Measurements from ENCODE around the gene AFF3. TPM values are rescaled to one million over a fixed set of nuclear protein-coding genes. Genes with fewer than 3 reads are reported as not detected.

Gene AFF3
- total RNA-seq (ENCODE audit: unreplicated experiment), result 12.2 TPM
- long read RNA-seq, result 0 reads

GRCh38 chr2:100142393-100142792 is at the start of gene AFF3:
Gene AFF3 (minus strand): TSS chr2:100142590. CDS start chr2:100104454, 38,136 bp downstream.
- Mint-ChIP-seq H3K27ac (ENCODE audit: unreplicated experiment) (no peak within 1 kb of the TSS), H3K4me1 (ENCODE audit: unreplicated experiment) (no peaks in the 10 kb centered on the region), H3K27me3 (ENCODE audit: unreplicated experiment) (peaks cover 9% of the 10 kb centered on the region), H3K9me3 (ENCODE audit: unreplicated experiment) (no peaks in the 10 kb centered on the region), H3K36me3 (ENCODE audit: low read depth, unreplicated experiment) (no peaks in the 10 kb centered on the region), H3K4me3 (ENCODE audit: unreplicated experiment) (no peak within 1 kb of the TSS)
- DNase-seq (ENCODE audit: low spot score), result no peak
- TF ChIP-seq CTCF (IDR thresholded peaks at IDR 0.05; ENCODE audit: unreplicated experiment), result no peak

- no peaks in the 10 kb centered on the region for H3K9me3 Mint-ChIP-seq (ENCODE audit: unreplicated experiment)
- no peak for DNase-seq (ENCODE audit: low spot score)
- no peak overlapping the region for H3K4me3 Mint-ChIP-seq (ENCODE audit: unreplicated experiment)
- TF ChIP-seq CTCF (IDR thresholded peaks at IDR 0.05; ENCODE audit: unreplicated experiment), result no peak
- peaks cover 4% of the 10 kb centered on the region for H3K36me3 Mint-ChIP-seq (ENCODE audit: low read depth, unreplicated experiment)
- H3K4me1 Mint-ChIP-seq (ENCODE audit: unreplicated experiment), result peaks cover 12% of the 10 kb centered on the region
- peaks cover 3% of the 10 kb centered on the region for H3K27me3 Mint-ChIP-seq (ENCODE audit: unreplicated experiment)
- no peak overlapping the region for H3K27ac Mint-ChIP-seq (ENCODE audit: unreplicated experiment)
Measured at GRCh38 chr2:100189387-100189786, 47.0 kb upstream of the AFF3 start.

- peaks cover 4% of the 10 kb centered on the region for H3K36me3 Mint-ChIP-seq (ENCODE audit: low read depth, unreplicated experiment)
- H3K9me3 Mint-ChIP-seq (ENCODE audit: unreplicated experiment), result no peaks in the 10 kb centered on the region
- no peak for DNase-seq (ENCODE audit: low spot score)
- no peak overlapping the region for H3K27ac Mint-ChIP-seq (ENCODE audit: unreplicated experiment)
- H3K4me3 Mint-ChIP-seq (ENCODE audit: unreplicated experiment), result no peak overlapping the region
- TF ChIP-seq CTCF (IDR thresholded peaks at IDR 0.05; ENCODE audit: unreplicated experiment), result no peak
- H3K27me3 Mint-ChIP-seq (ENCODE audit: unreplicated experiment), result peaks cover 3% of the 10 kb centered on the region
- H3K4me1 Mint-ChIP-seq (ENCODE audit: unreplicated experiment), result peaks cover 5% of the 10 kb centered on the region
Measured at GRCh38 chr2:100188326-100188725, 45.9 kb upstream of the AFF3 start.

GRCh38 chr2:100186126-100186525 is 43.7 kb upstream of the AFF3 start:
- Mint-ChIP-seq H3K4me1 (ENCODE audit: unreplicated experiment) (no peaks in the 10 kb centered on the region), H3K9me3 (ENCODE audit: unreplicated experiment) (no peaks in the 10 kb centered on the region), H3K27me3 (ENCODE audit: unreplicated experiment) (peaks cover 5% of the 10 kb centered on the region), H3K27ac (ENCODE audit: unreplicated experiment) (no peak overlapping the region), H3K4me3 (ENCODE audit: unreplicated experiment) (no peak overlapping the region), H3K36me3 (ENCODE audit: low read depth, unreplicated experiment) (no peaks in the 10 kb centered on the region)
- TF ChIP-seq CTCF (IDR thresholded peaks at IDR 0.05; ENCODE audit: unreplicated experiment), result no peak
- no peak for DNase-seq (ENCODE audit: low spot score)

- Mint-ChIP-seq H3K4me1 (ENCODE audit: unreplicated experiment) (no peaks in the 10 kb centered on the region), H3K9me3 (ENCODE audit: unreplicated experiment) (no peaks in the 10 kb centered on the region), H3K27me3 (ENCODE audit: unreplicated experiment) (peaks cover 6% of the 10 kb centered on the region), H3K4me3 (ENCODE audit: unreplicated experiment) (no peak overlapping the region), H3K27ac (ENCODE audit: unreplicated experiment) (no peak overlapping the region), H3K36me3 (ENCODE audit: low read depth, unreplicated experiment) (no peaks in the 10 kb centered on the region)
- no peak for DNase-seq (ENCODE audit: low spot score)
- TF ChIP-seq CTCF (IDR thresholded peaks at IDR 0.05; ENCODE audit: unreplicated experiment), result no peak
Measured at GRCh38 chr2:100185516-100185915, 43.1 kb upstream of the AFF3 start.
